HUES6 (cell line): ENCODE measurements around the gene DMRTB1.

Experiments used
- H3K27ac ChIP-seq: 2 replicates; pipeline ENCODE4 v1.7.0; 2013; ENCODE audit warnings: low read depth, mild to moderate bottlenecking, low read length, inconsistent platforms
- H3K27me3 ChIP-seq: 2 replicates; pipeline ENCODE4 v1.6.1; 2013; ENCODE audit warnings: low read length; ENCODE audit not compliant: control insufficient read depth, insufficient read depth
- H3K36me3 ChIP-seq: 2 replicates; pipeline ENCODE4 v1.6.1; 2013; ENCODE audit warnings: low read length; ENCODE audit not compliant: control insufficient read depth, insufficient read depth
- H3K4me1 ChIP-seq: 2 replicates; pipeline ENCODE4 v1.6.1; 2013; ENCODE audit warnings: low read length; ENCODE audit not compliant: control insufficient read depth, insufficient read depth
- H3K4me3 ChIP-seq: 2 replicates; pipeline ENCODE4 v1.5.1; 2013; ENCODE audit warnings: low read depth, low read length
- H3K9ac ChIP-seq: one replicate; pipeline ENCODE4 v1.6.1; 2013; ENCODE audit warnings: mild to moderate bottlenecking, low read length
- H3K9me3 ChIP-seq: 2 replicates; pipeline ENCODE4 v1.6.1; 2013; ENCODE audit warnings: low read depth, low read length; ENCODE audit not compliant: control insufficient read depth, insufficient read depth

The DMRTB1 gene

GRCh38 chr1:53463961-53464899 lies 5.0 kb downstream of the DMRTB1 start:
- no peak overlapping the region for H3K9ac ChIP-seq
- H3K36me3 ChIP-seq: no peaks in the 10 kb centered on the region
- peaks cover 3% of the 10 kb centered on the region; the same call in 1 of the 2 replicates for H3K27me3 ChIP-seq
- no peak overlapping the region for H3K4me3 ChIP-seq
- 0 out of 2 replicates have a peak, but pooled peaks cover 2% of the 10 kb centered on the region for H3K9me3 ChIP-seq
- H3K4me1 ChIP-seq: peaks cover 9% of the 10 kb centered on the region; the same call in 1 of the 2 replicates
- no peak overlapping the region for H3K27ac ChIP-seq

GRCh38 chr1:53465023-53465957 lies 6.1 kb downstream of the DMRTB1 start:
- H3K4me1 ChIP-seq: peaks cover 10% of the 10 kb centered on the region
- no peak overlapping the region for H3K4me3 ChIP-seq
- no peaks in the 10 kb centered on the region for H3K36me3 ChIP-seq
- no peaks in the 10 kb centered on the region for H3K9me3 ChIP-seq
- H3K27ac ChIP-seq: no peak overlapping the region
- H3K27me3 ChIP-seq: peaks cover 3% of the 10 kb centered on the region; the same call in 1 of the 2 replicates
- H3K9ac ChIP-seq: no peak overlapping the region

- no peak overlapping the region for H3K27ac ChIP-seq
- H3K4me3 ChIP-seq: no peak overlapping the region
Measured at GRCh38 chr1:53467391-53467790, 8.2 kb downstream of the DMRTB1 start.

GRCh38 chr1:53468374-53468773 lies 9.2 kb downstream of the DMRTB1 start:
- H3K4me3 ChIP-seq: no peak overlapping the region
- H3K27ac ChIP-seq: no peak overlapping the region
- H3K36me3 ChIP-seq: no peaks in the 10 kb centered on the region
- peaks cover 7% of the 10 kb centered on the region for H3K4me1 ChIP-seq
- no peaks in the 10 kb centered on the region for H3K27me3 ChIP-seq
- no peak overlapping the region for H3K9ac ChIP-seq
- no peaks in the 10 kb centered on the region for H3K9me3 ChIP-seq

More at GRCh38 chr1:53467391-53467790, 8.2 kb downstream of the DMRTB1 start:
- Histone ChIP-seq H3K4me1 (peaks cover 12% of the 10 kb centered on the region), H3K9ac (no peak overlapping the region), H3K27me3 (no peaks in the 10 kb centered on the region), H3K36me3 (no peaks in the 10 kb centered on the region), H3K9me3 (no peaks in the 10 kb centered on the region)

GRCh38 chr1:53469373-53469772 lies 10.2 kb downstream of the DMRTB1 start:
- Histone ChIP-seq H3K36me3 (no peaks in the 10 kb centered on the region), H3K9me3 (no peaks in the 10 kb centered on the region), H3K4me3 (no peak overlapping the region), H3K27me3 (no peaks in the 10 kb centered on the region), H3K9ac (no peak overlapping the region), H3K4me1 (peaks cover 7% of the 10 kb centered on the region), H3K27ac (no peak overlapping the region)

GRCh38 chr1:53470155-53470554 lies 11.0 kb downstream of the DMRTB1 start:
- Histone ChIP-seq H3K27ac (no peak overlapping the region), H3K36me3 (no peaks in the 10 kb centered on the region), H3K27me3 (no peaks in the 10 kb centered on the region), H3K4me1 (peaks cover 7% of the 10 kb centered on the region), H3K4me3 (no peak overlapping the region), H3K9ac (no peak overlapping the region), H3K9me3 (no peaks in the 10 kb centered on the region)

GRCh38 chr1:53470584-53470983 lies 11.4 kb downstream of the DMRTB1 start:
- Histone ChIP-seq H3K27ac (no peak overlapping the region), H3K27me3 (no peaks in the 10 kb centered on the region), H3K36me3 (no peaks in the 10 kb centered on the region), H3K9me3 (no peaks in the 10 kb centered on the region), H3K9ac (no peak overlapping the region), H3K4me3 (no peak overlapping the region), H3K4me1 (peaks cover 7% of the 10 kb centered on the region)

- no peaks in the 10 kb centered on the region for H3K27me3 ChIP-seq
- H3K36me3 ChIP-seq: no peaks in the 10 kb centered on the region
- peaks cover 7% of the 10 kb centered on the region for H3K4me1 ChIP-seq
- H3K9ac ChIP-seq: no peak overlapping the region
- no peak overlapping the region for H3K4me3 ChIP-seq
- H3K9me3 ChIP-seq: no peaks in the 10 kb centered on the region
- no peak overlapping the region for H3K27ac ChIP-seq
Measured at GRCh38 chr1:53471000-53471399, 11.8 kb downstream of the DMRTB1 start.

- peaks cover 4% of the 10 kb centered on the region; the same call in 1 of the 2 replicates for H3K27me3 ChIP-seq
- no peak overlapping the region for H3K27ac ChIP-seq
- no peaks in the 10 kb centered on the region for H3K9me3 ChIP-seq
- H3K4me3 ChIP-seq: no peak overlapping the region
- H3K36me3 ChIP-seq: no peaks in the 10 kb centered on the region
- peaks cover 7% of the 10 kb centered on the region for H3K4me1 ChIP-seq
- H3K9ac ChIP-seq: no peak overlapping the region
Measured at GRCh38 chr1:53473463-53473862, 14.3 kb downstream of the DMRTB1 start.

- Histone ChIP-seq H3K4me1 (peaks cover 2% of the 10 kb centered on the region), H3K27ac (no peak overlapping the region), H3K36me3 (no peaks in the 10 kb centered on the region), H3K9ac (no peak overlapping the region), H3K9me3 (no peaks in the 10 kb centered on the region; the same call in 1 of the 2 replicates), H3K4me3 (no peak overlapping the region), H3K27me3 (peaks cover 4% of the 10 kb centered on the region; the same call in 1 of the 2 replicates)
Measured at GRCh38 chr1:53475664-53476063, 16.5 kb downstream of the DMRTB1 start.
